H1 (cell line): Measurements from ENCODE around the gene ERC1. TPM values are rescaled to one million over a fixed set of nuclear protein-coding genes. Genes with fewer than 3 reads are reported as not detected.

ENCODE experiments used
- CTCF ChIA-PET: fragments of 300-600 bp; sonication (Branson Sonifier 250); formaldehyde crosslinking; loops from one replicate; lab custom pipeline; 2021; ENCODE audit not compliant: partially characterized antibody; lab: Charles Lee
- POLR2A ChIA-PET: fragments of 300-600 bp; sonication (Branson Sonifier 250); formaldehyde crosslinking; loops from one replicate; lab custom pipeline; 2021; ENCODE audit warnings: inconsistent platforms; ENCODE audit not compliant: partially characterized antibody; lab: Charles Lee
- DNase-seq, 2 experiments: peaks; one replicate each; pipeline versions ENCODE4 v3.0.0 to v3.0.0-alpha.2; 2010 to 2022; ENCODE audit warnings: low spot score in 2 of 2, low read depth in 1 of 2, mixed read lengths in 1 of 2
- FAIRE-seq: peaks from 2 replicates; lab custom pipeline; 2011; peaks lifted over from hg19 to GRCh38; lab: Jason Lieb, UNC
- H2AFZ ChIP-seq: 2 replicates; pipeline ENCODE4 v1.8.1; 2012; ENCODE audit warnings: low read length, inconsistent platforms
- H2AK5ac ChIP-seq: 2 replicates; pipeline ENCODE4 v1.6.1; 2013; ENCODE audit warnings: low read depth, low read length
- H2BK120ac ChIP-seq: replicated peaks from 2 replicates; pipeline ENCODE3; 2013; ENCODE audit warnings: low read depth, low read length, inconsistent platforms
- H2BK12ac ChIP-seq: 2 replicates; pipeline ENCODE4 v1.6.1; 2013; ENCODE audit warnings: low read depth, low read length
- H2BK15ac ChIP-seq: 2 replicates; pipeline ENCODE4 v1.6.1; 2013; ENCODE audit warnings: low read length
- H2BK20ac ChIP-seq: 2 replicates; pipeline ENCODE4 v1.6.1; 2013; ENCODE audit warnings: low read length
- H2BK5ac ChIP-seq: 2 replicates; pipeline ENCODE4 v1.6.1; 2013; ENCODE audit warnings: low read depth, low read length
- H3K14ac ChIP-seq: 2 replicates; pipeline ENCODE4 v1.6.1; 2013; ENCODE audit warnings: inconsistent platforms; ENCODE audit not compliant: insufficient read length
- H3K18ac ChIP-seq: 2 replicates; pipeline ENCODE4 v1.6.1; 2013; ENCODE audit warnings: low read length; ENCODE audit errors: extremely low read depth
- H3K23ac ChIP-seq: 2 replicates; pipeline ENCODE4 v1.6.1; 2013; ENCODE audit warnings: inconsistent platforms; ENCODE audit not compliant: insufficient read length
- H3K23me2 ChIP-seq: 2 replicates; pipeline ENCODE4 v1.6.1; 2013; ENCODE audit warnings: low read depth, low read length
- H3K27ac ChIP-seq: 2 replicates; pipeline ENCODE4 v1.6.1; 2011; ENCODE audit warnings: low read depth, low read length, inconsistent platforms
- H3K27me3 ChIP-seq, 4 experiments: replicated peaks in 1 of 4; 1 replicate in 1 of 4; 2 replicates in 3 of 4; pipeline versions ENCODE4 v1.6.1 to v1.8.1; 2011 to 2013; ENCODE audit warnings: low read length in 3 of 4, mild to moderate bottlenecking in 3 of 4, inconsistent platforms in 2 of 4, mixed read lengths in 2 of 4, moderate library complexity in 1 of 4; ENCODE audit not compliant: control insufficient read depth in 3 of 4, insufficient read depth in 3 of 4; ENCODE audit errors: extremely low read depth in 1 of 4
- H3K36me3 ChIP-seq, 4 experiments: 2 replicates each; pipeline versions ENCODE4 v1.6.1 to v1.8.1; 2011 to 2013; ENCODE audit warnings: mild to moderate bottlenecking in 4 of 4, low read length in 3 of 4, moderate library complexity in 2 of 4, control low read depth in 1 of 4, inconsistent platforms in 1 of 4; ENCODE audit not compliant: insufficient read depth in 4 of 4, control insufficient read depth in 2 of 4
- H3K4ac ChIP-seq: replicated peaks from 2 replicates; pipeline ENCODE3; 2013; ENCODE audit warnings: low read length, low read depth, mixed read lengths, inconsistent platforms; ENCODE audit not compliant: insufficient read length
- H3K4me1 ChIP-seq, 4 experiments: replicated peaks in 1 of 4; 1 replicate in 1 of 4; 2 replicates in 3 of 4; pipeline versions ENCODE4 v1.6.1 to v1.8.1; 2011 to 2013; ENCODE audit warnings: low read length in 3 of 4, inconsistent platforms in 2 of 4, mixed read lengths in 1 of 4; ENCODE audit not compliant: insufficient read depth in 4 of 4, control insufficient read depth in 3 of 4
- H3K4me2 ChIP-seq, 2 experiments: 2 replicates each; pipeline versions ENCODE4 v1.6.1 to v1.8.1; 2011 to 2013; ENCODE audit warnings: low read depth in 2 of 2, low read length in 2 of 2, control low read depth in 1 of 2, inconsistent platforms in 1 of 2, mild to moderate bottlenecking in 1 of 2; ENCODE audit not compliant: insufficient read depth in 1 of 2
- H3K4me3 ChIP-seq, 4 experiments: fragments of 200-600, 300-600 bp in 1 of 4; sonication (generic), shearing (Covaris generic), sonication (Bioruptor Twin) in 1 of 4; 2 replicates each; pipeline versions ENCODE4 v1.5.1 to v1.8.1; 2011 to 2016; ENCODE audit warnings: low read length in 4 of 4, low read depth in 3 of 4, control low read depth in 2 of 4, inconsistent platforms in 2 of 4, mild to moderate bottlenecking in 2 of 4, mixed read lengths in 1 of 4, moderate library complexity in 1 of 4; ENCODE audit not compliant: insufficient read depth in 2 of 4; ENCODE audit errors: extremely low read depth in 1 of 4
- H3K56ac ChIP-seq: replicated peaks from 2 replicates; pipeline ENCODE3; 2013; ENCODE audit warnings: low read depth, mild to moderate bottlenecking, mixed read lengths, low read length, inconsistent platforms; ENCODE audit not compliant: insufficient read length
- H3K79me1 ChIP-seq: 2 replicates; pipeline ENCODE4 v1.6.1; 2013; ENCODE audit warnings: low read depth, low read length, control low read depth
- H3K79me2 ChIP-seq, 2 experiments: 2 replicates each; pipeline versions ENCODE4 v1.6.1 to v1.8.1; 2012 to 2013; ENCODE audit warnings: low read length in 2 of 2, mild to moderate bottlenecking in 2 of 2, inconsistent platforms in 1 of 2; ENCODE audit not compliant: insufficient read depth in 2 of 2, control insufficient read depth in 1 of 2
- H3K9ac ChIP-seq, 4 experiments: replicated peaks in 1 of 4; 1 replicate in 1 of 4; 2 replicates in 3 of 4; pipeline versions ENCODE4 v1.6.1 to v1.8.1; 2011 to 2013; ENCODE audit warnings: low read depth in 3 of 4, low read length in 3 of 4, control low read depth in 2 of 4, mild to moderate bottlenecking in 2 of 4, moderate library complexity in 2 of 4, inconsistent platforms in 1 of 4; ENCODE audit errors: extremely low read depth in 1 of 4
- H3K9me3 ChIP-seq, 2 experiments: 2 replicates each; pipeline versions ENCODE4 v1.6.1 to v1.8.1; 2012 to 2013; ENCODE audit warnings: mild to moderate bottlenecking in 2 of 2, moderate library complexity in 2 of 2, control low read depth in 1 of 2, inconsistent platforms in 1 of 2, low read depth in 1 of 2, low read length in 1 of 2, mixed read lengths in 1 of 2; ENCODE audit not compliant: insufficient read depth in 2 of 2
- H4K20me1 ChIP-seq, 2 experiments: replicated peaks in 1 of 2; 2 replicates each; pipeline versions ENCODE3 to v1.8.1; 2011 to 2013; ENCODE audit warnings: inconsistent platforms in 2 of 2, low read length in 2 of 2, mild to moderate bottlenecking in 1 of 2; ENCODE audit not compliant: insufficient read depth in 2 of 2, control insufficient read depth in 1 of 2
- H4K5ac ChIP-seq: 2 replicates; pipeline ENCODE4 v1.6.1; 2013; ENCODE audit warnings: low read length, low read depth, mixed read lengths, inconsistent platforms; ENCODE audit not compliant: insufficient read length
- H4K8ac ChIP-seq: 2 replicates; pipeline ENCODE4 v1.8.0; 2013; ENCODE audit warnings: mild to moderate bottlenecking, moderate library complexity, low read length, inconsistent platforms; ENCODE audit not compliant: insufficient read depth; ENCODE audit errors: extremely low read depth
- H4K91ac ChIP-seq: replicated peaks from 2 replicates; pipeline ENCODE3; 2013; ENCODE audit warnings: low read length, mixed read lengths, inconsistent platforms; ENCODE audit not compliant: insufficient read length
- CREB1 ChIP-seq: IDR thresholded peaks from 2 replicates; pipeline ENCODE4 v1.6.1; 2012; ENCODE audit warnings: inconsistent platforms
- MAFK ChIP-seq: IDR thresholded peaks from 2 replicates; pipeline ENCODE4 v1.6.1; 2012; ENCODE audit warnings: low read depth, mild to moderate bottlenecking, improper control_type of control experiment, low read length
- POLR2A ChIP-seq, 2 experiments: IDR thresholded peaks; 1 replicate in 1 of 2; 2 replicates in 1 of 2; pipeline ENCODE4 v1.6.1; 2011; ENCODE audit warnings: low read depth in 2 of 2, low read length in 2 of 2, mild to moderate bottlenecking in 2 of 2; ENCODE audit errors: control extremely low read depth in 1 of 2
- POU5F1 ChIP-seq: IDR thresholded peaks from 2 replicates; pipeline ENCODE4 v1.6.1; 2011; ENCODE audit warnings: low read depth, mild to moderate bottlenecking, low read length, moderate library complexity
- SIX5 ChIP-seq: IDR thresholded peaks from 2 replicates; pipeline ENCODE4 v1.6.1; 2011; ENCODE audit warnings: mild to moderate bottlenecking, low read depth, low read length
- WGBS, 2 experiments: shearing (Covaris generic) in 1 of 2; methylation state at CpG; one replicate each; pipeline versions ENCODE4 v1.1.6 to v1.1.7; 2013 to 2015; ENCODE audit warnings: low lambda C conversion rate in 2 of 2, mixed read lengths in 2 of 2, inconsistent platforms in 1 of 2, low coverage in 1 of 2, missing lambda C conversion rate in 1 of 2; ENCODE audit not compliant: insufficient replicate concordance in 2 of 2, insufficient coverage in 1 of 2, insufficient read length in 1 of 2; ENCODE audit errors: extremely low coverage in 1 of 2, missing lambda C conversion rate in 1 of 2; 5-methylcytosine and 5-hydroxymethylcytosine counted together
- polyA plus RNA-seq, 7 experiments: library from polyadenylated mRNA; depleted of rRNA in 3 of 7; stranded (reverse) in 5 of 7; unstranded in 2 of 7; fragments of >200 nt in 5 of 7; fragments of 200-250 nt in 2 of 7; gene quantifications; 1 replicate in 5 of 7; 2 replicates in 1 of 7; 4 replicates in 1 of 7; pipeline versions ENCODE4 v1.2.1 to v1.2.3, GENCODE V29; 2011 to 2013; ENCODE audit warnings: missing spikeins in 2 of 7, mixed read lengths in 2 of 7
- total RNA-seq: library from RNA; stranded (reverse); fragmentation: NEBNext Ultra II Directional; extraction: Animal tissue kit (Norgen Biotek cat#: 25700); gene quantifications from 2 replicates; pipeline ENCODE4 v1.2.1, GENCODE V29; 2021

The ERC1 gene
- total and polyA plus RNA-seq, 2 of the 8 experiments (the other 6 are each of a cell fraction or from before 2014, with no cell fraction given): 7.8 to 45.7 TPM

DNA sequence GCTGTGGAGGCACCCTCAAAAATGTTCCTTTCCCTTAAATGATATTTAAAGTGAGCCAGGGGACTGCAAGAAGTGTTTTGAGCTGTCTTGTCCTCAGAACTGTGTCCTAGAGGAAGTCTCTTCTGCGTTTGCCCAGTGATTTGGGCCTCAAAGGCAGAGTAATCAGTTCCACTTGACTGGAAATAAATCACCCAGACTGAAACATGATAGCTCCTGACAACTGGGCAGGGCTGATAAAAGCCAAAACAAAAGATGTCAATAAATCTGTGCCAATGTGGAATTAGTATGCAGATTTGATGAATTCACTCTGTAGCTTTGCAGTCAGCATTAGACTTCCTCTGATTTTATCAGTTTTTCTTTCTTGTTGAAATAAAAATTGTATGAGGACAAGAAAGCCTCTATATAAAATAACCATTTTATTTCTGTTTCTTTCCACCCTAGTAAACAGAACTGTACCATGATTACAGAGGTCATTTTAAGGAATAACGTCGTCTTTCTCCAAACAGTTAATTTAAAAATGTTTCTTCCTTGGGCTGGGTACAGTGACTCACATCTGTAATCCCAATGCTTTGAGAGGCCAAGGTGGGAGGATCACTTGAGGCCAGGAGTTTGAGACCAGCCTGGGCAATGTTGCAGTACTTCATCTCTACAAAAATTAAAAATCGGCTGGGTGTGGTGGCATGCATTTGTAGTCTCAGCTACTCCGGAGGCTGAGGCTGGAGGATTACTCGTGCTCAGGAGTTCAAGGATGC is 180.8 kb downstream of the ERC1 start:
- H3K27ac ChIP-seq: no peak overlapping the region
- no peak overlapping the region for H2BK15ac ChIP-seq
- no peaks in the 10 kb centered on the region; a peak in 1 of 8 replicates for H3K36me3 ChIP-seq
- no peak overlapping the region for H2BK20ac ChIP-seq
- H3K4me1 ChIP-seq: no peaks in the 10 kb centered on the region
- CTCF ChIA-PET: interaction anchor here (1.1 to 1.4 kb wide), 2 partner anchors 54 to 374 kb away, joined by 3 to 8 read pairs; no protein-coding TSS in a partner anchor
- FAIRE-seq (no peak), DNase-seq (no peak)
- no peak overlapping the region for H3K9ac ChIP-seq
- no peak overlapping the region for H4K5ac ChIP-seq
- H3K79me1 ChIP-seq: no peaks in the 10 kb centered on the region
- 82% methylated on average over 6 of the region's 6 CpGs; no CpG with 5 or more reads in 1 of the 2 experiments for WGBS, 2 experiments
- no peak overlapping the region for H3K4me3 ChIP-seq
- H4K20me1 ChIP-seq: no peaks in the 10 kb centered on the region
- no peaks in the 10 kb centered on the region for H3K23me2 ChIP-seq
- H2BK12ac ChIP-seq: no peak overlapping the region
- H3K14ac ChIP-seq: no peak overlapping the region
- POLR2A ChIA-PET: no interaction called here
- no peaks in the 10 kb centered on the region for H3K9me3 ChIP-seq
- H3K23ac ChIP-seq: no peak overlapping the region
- H3K4me2 ChIP-seq: no peak overlapping the region
- no peak overlapping the region for H3K18ac ChIP-seq
- no peak overlapping the region for H2AFZ ChIP-seq
- H3K56ac ChIP-seq: no peak overlapping the region
- H4K8ac ChIP-seq: no peak overlapping the region
- H2BK120ac ChIP-seq: no peak overlapping the region
- no peak overlapping the region for H4K91ac ChIP-seq
- H3K79me2 ChIP-seq: no peaks in the 10 kb centered on the region
- no peak overlapping the region for H3K4ac ChIP-seq
- no peak overlapping the region for H2BK5ac ChIP-seq
- H2AK5ac ChIP-seq: no peak overlapping the region
- TF ChIP-seq POLR2A (IDR thresholded peaks at IDR 0.05; ENCODE audit: control extremely low read depth in 1 of 2, low read depth in 2 of 2, low read length in 2 of 2) (no peak), CREB1 (no peak), SIX5 (no peak), POU5F1 (no peak), MAFK (no peak)
- H3K27me3 ChIP-seq: no peaks in the 10 kb centered on the region
